H1 (cell line): ENCODE data around the gene SESN1. TPM values are rescaled to one million over a fixed set of nuclear protein-coding genes. Genes with fewer than 3 reads are reported as not detected.

ENCODE experiments used
- CTCF ChIA-PET: fragments of 300-600 bp; sonication (Branson Sonifier 250); formaldehyde crosslinking; loops from one replicate; lab custom pipeline; 2021; ENCODE audit not compliant: partially characterized antibody; lab: Charles Lee
- POLR2A ChIA-PET: fragments of 300-600 bp; sonication (Branson Sonifier 250); formaldehyde crosslinking; loops from one replicate; lab custom pipeline; 2021; ENCODE audit warnings: inconsistent platforms; ENCODE audit not compliant: partially characterized antibody; lab: Charles Lee
- DNase-seq, 2 experiments: peaks; one replicate each; pipeline versions ENCODE4 v3.0.0 to v3.0.0-alpha.2; 2010 to 2022; ENCODE audit warnings: low spot score in 2 of 2, low read depth in 1 of 2, mixed read lengths in 1 of 2
- FAIRE-seq: peaks from 2 replicates; lab custom pipeline; 2011; peaks lifted over from hg19 to GRCh38; lab: Jason Lieb, UNC
- H2AFZ ChIP-seq: 2 replicates; pipeline ENCODE4 v1.8.1; 2012; ENCODE audit warnings: low read length, inconsistent platforms
- H2AK5ac ChIP-seq: 2 replicates; pipeline ENCODE4 v1.6.1; 2013; ENCODE audit warnings: low read depth, low read length
- H2BK120ac ChIP-seq: replicated peaks from 2 replicates; pipeline ENCODE3; 2013; ENCODE audit warnings: low read depth, low read length, inconsistent platforms
- H2BK12ac ChIP-seq: 2 replicates; pipeline ENCODE4 v1.6.1; 2013; ENCODE audit warnings: low read depth, low read length
- H2BK15ac ChIP-seq: 2 replicates; pipeline ENCODE4 v1.6.1; 2013; ENCODE audit warnings: low read length
- H2BK20ac ChIP-seq: 2 replicates; pipeline ENCODE4 v1.6.1; 2013; ENCODE audit warnings: low read length
- H2BK5ac ChIP-seq: 2 replicates; pipeline ENCODE4 v1.6.1; 2013; ENCODE audit warnings: low read depth, low read length
- H3K14ac ChIP-seq: 2 replicates; pipeline ENCODE4 v1.6.1; 2013; ENCODE audit warnings: inconsistent platforms; ENCODE audit not compliant: insufficient read length
- H3K18ac ChIP-seq: 2 replicates; pipeline ENCODE4 v1.6.1; 2013; ENCODE audit warnings: low read length; ENCODE audit errors: extremely low read depth
- H3K23ac ChIP-seq: 2 replicates; pipeline ENCODE4 v1.6.1; 2013; ENCODE audit warnings: inconsistent platforms; ENCODE audit not compliant: insufficient read length
- H3K23me2 ChIP-seq: 2 replicates; pipeline ENCODE4 v1.6.1; 2013; ENCODE audit warnings: low read depth, low read length
- H3K27ac ChIP-seq: 2 replicates; pipeline ENCODE4 v1.6.1; 2011; ENCODE audit warnings: low read depth, low read length, inconsistent platforms
- H3K27me3 ChIP-seq, 4 experiments: replicated peaks in 1 of 4; 1 replicate in 1 of 4; 2 replicates in 3 of 4; pipeline versions ENCODE4 v1.6.1 to v1.8.1; 2011 to 2013; ENCODE audit warnings: low read length in 3 of 4, mild to moderate bottlenecking in 3 of 4, inconsistent platforms in 2 of 4, mixed read lengths in 2 of 4, moderate library complexity in 1 of 4; ENCODE audit not compliant: control insufficient read depth in 3 of 4, insufficient read depth in 3 of 4; ENCODE audit errors: extremely low read depth in 1 of 4
- H3K36me3 ChIP-seq, 4 experiments: 2 replicates each; pipeline versions ENCODE4 v1.6.1 to v1.8.1; 2011 to 2013; ENCODE audit warnings: mild to moderate bottlenecking in 4 of 4, low read length in 3 of 4, moderate library complexity in 2 of 4, control low read depth in 1 of 4, inconsistent platforms in 1 of 4; ENCODE audit not compliant: insufficient read depth in 4 of 4, control insufficient read depth in 2 of 4
- H3K4ac ChIP-seq: replicated peaks from 2 replicates; pipeline ENCODE3; 2013; ENCODE audit warnings: low read length, low read depth, mixed read lengths, inconsistent platforms; ENCODE audit not compliant: insufficient read length
- H3K4me1 ChIP-seq, 4 experiments: replicated peaks in 1 of 4; 1 replicate in 1 of 4; 2 replicates in 3 of 4; pipeline versions ENCODE4 v1.6.1 to v1.8.1; 2011 to 2013; ENCODE audit warnings: low read length in 3 of 4, inconsistent platforms in 2 of 4, mixed read lengths in 1 of 4; ENCODE audit not compliant: insufficient read depth in 4 of 4, control insufficient read depth in 3 of 4
- H3K4me2 ChIP-seq, 2 experiments: 2 replicates each; pipeline versions ENCODE4 v1.6.1 to v1.8.1; 2011 to 2013; ENCODE audit warnings: low read depth in 2 of 2, low read length in 2 of 2, control low read depth in 1 of 2, inconsistent platforms in 1 of 2, mild to moderate bottlenecking in 1 of 2; ENCODE audit not compliant: insufficient read depth in 1 of 2
- H3K4me3 ChIP-seq, 4 experiments: fragments of 200-600, 300-600 bp in 1 of 4; sonication (generic), shearing (Covaris generic), sonication (Bioruptor Twin) in 1 of 4; 2 replicates each; pipeline versions ENCODE4 v1.5.1 to v1.8.1; 2011 to 2016; ENCODE audit warnings: low read length in 4 of 4, low read depth in 3 of 4, control low read depth in 2 of 4, inconsistent platforms in 2 of 4, mild to moderate bottlenecking in 2 of 4, mixed read lengths in 1 of 4, moderate library complexity in 1 of 4; ENCODE audit not compliant: insufficient read depth in 2 of 4; ENCODE audit errors: extremely low read depth in 1 of 4
- H3K56ac ChIP-seq: replicated peaks from 2 replicates; pipeline ENCODE3; 2013; ENCODE audit warnings: low read depth, mild to moderate bottlenecking, mixed read lengths, low read length, inconsistent platforms; ENCODE audit not compliant: insufficient read length
- H3K79me1 ChIP-seq: 2 replicates; pipeline ENCODE4 v1.6.1; 2013; ENCODE audit warnings: low read depth, low read length, control low read depth
- H3K79me2 ChIP-seq, 2 experiments: 2 replicates each; pipeline versions ENCODE4 v1.6.1 to v1.8.1; 2012 to 2013; ENCODE audit warnings: low read length in 2 of 2, mild to moderate bottlenecking in 2 of 2, inconsistent platforms in 1 of 2; ENCODE audit not compliant: insufficient read depth in 2 of 2, control insufficient read depth in 1 of 2
- H3K9ac ChIP-seq, 4 experiments: replicated peaks in 1 of 4; 1 replicate in 1 of 4; 2 replicates in 3 of 4; pipeline versions ENCODE4 v1.6.1 to v1.8.1; 2011 to 2013; ENCODE audit warnings: low read depth in 3 of 4, low read length in 3 of 4, control low read depth in 2 of 4, mild to moderate bottlenecking in 2 of 4, moderate library complexity in 2 of 4, inconsistent platforms in 1 of 4; ENCODE audit errors: extremely low read depth in 1 of 4
- H3K9me3 ChIP-seq, 2 experiments: 2 replicates each; pipeline versions ENCODE4 v1.6.1 to v1.8.1; 2012 to 2013; ENCODE audit warnings: mild to moderate bottlenecking in 2 of 2, moderate library complexity in 2 of 2, control low read depth in 1 of 2, inconsistent platforms in 1 of 2, low read depth in 1 of 2, low read length in 1 of 2, mixed read lengths in 1 of 2; ENCODE audit not compliant: insufficient read depth in 2 of 2
- H4K20me1 ChIP-seq, 2 experiments: replicated peaks in 1 of 2; 2 replicates each; pipeline versions ENCODE3 to v1.8.1; 2011 to 2013; ENCODE audit warnings: inconsistent platforms in 2 of 2, low read length in 2 of 2, mild to moderate bottlenecking in 1 of 2; ENCODE audit not compliant: insufficient read depth in 2 of 2, control insufficient read depth in 1 of 2
- H4K5ac ChIP-seq: 2 replicates; pipeline ENCODE4 v1.6.1; 2013; ENCODE audit warnings: low read length, low read depth, mixed read lengths, inconsistent platforms; ENCODE audit not compliant: insufficient read length
- H4K8ac ChIP-seq: 2 replicates; pipeline ENCODE4 v1.8.0; 2013; ENCODE audit warnings: mild to moderate bottlenecking, moderate library complexity, low read length, inconsistent platforms; ENCODE audit not compliant: insufficient read depth; ENCODE audit errors: extremely low read depth
- H4K91ac ChIP-seq: replicated peaks from 2 replicates; pipeline ENCODE3; 2013; ENCODE audit warnings: low read length, mixed read lengths, inconsistent platforms; ENCODE audit not compliant: insufficient read length
- SIRT6 ChIP-seq: IDR thresholded peaks from one replicate; pipeline ENCODE4 v1.7.1; 2012; ENCODE audit warnings: low read length, inconsistent platforms
- SRF ChIP-seq: IDR thresholded peaks from 2 replicates; pipeline ENCODE4 v1.6.1; 2011; ENCODE audit warnings: mild to moderate bottlenecking, low read depth, low read length, moderate library complexity
- TAF7 ChIP-seq: optimal IDR thresholded peaks from 2 replicates; pipeline ENCODE3; 2011; ENCODE audit warnings: low read depth, mild to moderate bottlenecking, inconsistent platforms, low read length, moderate library complexity, borderline replicate concordance
- USF2 ChIP-seq: IDR thresholded peaks from 2 replicates; pipeline ENCODE4 v1.6.1; 2011; ENCODE audit warnings: low read length, improper control_type of control experiment
- WGBS, 2 experiments: shearing (Covaris generic) in 1 of 2; methylation state at CpG; one replicate each; pipeline versions ENCODE4 v1.1.6 to v1.1.7; 2013 to 2015; ENCODE audit warnings: low lambda C conversion rate in 2 of 2, mixed read lengths in 2 of 2, inconsistent platforms in 1 of 2, low coverage in 1 of 2, missing lambda C conversion rate in 1 of 2; ENCODE audit not compliant: insufficient replicate concordance in 2 of 2, insufficient coverage in 1 of 2, insufficient read length in 1 of 2; ENCODE audit errors: extremely low coverage in 1 of 2, missing lambda C conversion rate in 1 of 2; 5-methylcytosine and 5-hydroxymethylcytosine counted together
- polyA plus RNA-seq, 7 experiments: library from polyadenylated mRNA; depleted of rRNA in 3 of 7; stranded (reverse) in 5 of 7; unstranded in 2 of 7; fragments of >200 nt in 5 of 7; fragments of 200-250 nt in 2 of 7; gene quantifications; 1 replicate in 5 of 7; 2 replicates in 1 of 7; 4 replicates in 1 of 7; pipeline versions ENCODE4 v1.2.1 to v1.2.3, GENCODE V29; 2011 to 2013; ENCODE audit warnings: missing spikeins in 2 of 7, mixed read lengths in 2 of 7
- total RNA-seq: library from RNA; stranded (reverse); fragmentation: NEBNext Ultra II Directional; extraction: Animal tissue kit (Norgen Biotek cat#: 25700); gene quantifications from 2 replicates; pipeline ENCODE4 v1.2.1, GENCODE V29; 2021

Gene SESN1
- total and polyA plus RNA-seq, 2 of the 8 experiments (the other 6 are each of a cell fraction or from before 2014, with no cell fraction given): 12.8 to 15.6 TPM

DNA sequence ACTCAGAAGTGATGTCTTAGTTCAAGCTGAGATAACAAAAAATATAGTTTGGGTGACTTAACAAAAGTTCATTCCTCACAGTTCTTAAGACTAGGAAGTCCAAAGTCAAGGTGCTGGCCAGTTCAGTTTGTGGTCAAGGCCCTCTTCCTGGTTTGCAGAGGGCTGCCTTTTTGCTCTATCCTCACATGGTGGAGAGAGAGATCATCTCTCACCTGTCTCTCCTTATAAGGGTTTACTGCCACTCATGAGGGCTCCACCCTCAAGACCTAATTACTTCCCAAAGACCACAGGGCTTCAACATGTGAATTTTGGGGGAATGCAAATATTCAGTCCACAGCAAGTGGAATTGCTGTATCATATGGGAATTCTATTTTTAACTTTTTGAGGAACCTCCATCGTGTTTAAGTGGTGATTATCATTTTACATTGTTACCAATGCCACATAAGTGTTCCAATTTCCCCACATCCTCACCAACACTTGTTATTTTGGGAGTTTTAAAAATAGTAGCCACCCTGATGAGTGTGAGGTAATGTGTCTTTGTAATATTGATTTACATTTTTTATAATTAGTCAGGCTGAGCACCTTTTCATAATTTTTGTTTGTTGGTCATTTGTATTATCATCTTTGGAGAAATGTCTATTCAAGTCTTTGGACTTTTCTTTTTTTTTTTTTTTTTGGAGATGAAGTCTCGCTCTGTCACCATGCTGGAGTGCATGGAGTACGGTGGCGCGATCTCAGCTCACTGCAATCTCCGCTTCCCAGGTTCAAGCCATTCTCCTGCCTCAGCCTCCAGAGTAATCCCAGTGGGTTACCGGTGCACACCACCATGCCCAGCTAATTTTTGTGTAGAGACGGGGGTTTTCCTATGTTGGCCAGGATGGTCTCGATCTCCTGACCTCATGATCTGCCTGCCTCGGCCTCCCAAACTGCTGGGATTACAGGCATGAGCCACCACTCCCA, 112.2 kb downstream of the SESN1 start:
- H3K79me1 ChIP-seq: no peaks in the 10 kb centered on the region
- DNase-seq (no peak), FAIRE-seq (no peak)
- H2BK5ac ChIP-seq: no peak overlapping the region
- H3K27ac ChIP-seq: no peak overlapping the region
- H2AFZ ChIP-seq: no peak overlapping the region
- no peak overlapping the region for H3K23ac ChIP-seq
- no peaks in the 10 kb centered on the region for H3K27me3 ChIP-seq
- H2BK12ac ChIP-seq: no peak overlapping the region
- no peak overlapping the region for H2BK15ac ChIP-seq
- ChIA-PET POLR2A (no interaction called here), CTCF (no interaction called here)
- no peak overlapping the region for H3K4ac ChIP-seq
- H3K56ac ChIP-seq: no peak overlapping the region
- no peaks in the 10 kb centered on the region for H3K9me3 ChIP-seq
- H4K8ac ChIP-seq: no peak overlapping the region
- no peak overlapping the region for H3K4me2 ChIP-seq
- H3K9ac ChIP-seq: no peak overlapping the region
- H4K5ac ChIP-seq: no peak overlapping the region
- H3K23me2 ChIP-seq: no peaks in the 10 kb centered on the region
- H3K4me1 ChIP-seq: no peaks in the 10 kb centered on the region
- 92% methylated on average over 6 of the region's 10 CpGs; no CpG with 5 or more reads in 1 of the 2 experiments for WGBS, 2 experiments
- no peak overlapping the region for H2BK120ac ChIP-seq
- no peak overlapping the region for H3K4me3 ChIP-seq
- H3K18ac ChIP-seq: no peak overlapping the region
- H2AK5ac ChIP-seq: no peak overlapping the region
- no peak overlapping the region for H3K14ac ChIP-seq
- H3K36me3 ChIP-seq: peaks cover 0 to 7% (median 2%) of the 10 kb centered on the region in 4 experiments; a peak in 4 of 8 replicates
- H4K91ac ChIP-seq: no peak overlapping the region
- no peak overlapping the region for H2BK20ac ChIP-seq
- no peaks in the 10 kb centered on the region for H3K79me2 ChIP-seq
- H4K20me1 ChIP-seq: no peaks in the 10 kb centered on the region
- no peak for TF ChIP-seq SRF
- TF ChIP-seq TAF7: no peak
- TF ChIP-seq USF2: no peak
- no peak for TF ChIP-seq SIRT6
